HepG2 (cell line): Measurements from ENCODE around the gene POLA1. TPM values are rescaled to one million over a fixed set of nuclear protein-coding genes. Genes with fewer than 3 reads are reported as not detected.

Experiments used
- ATAC-seq: fragments of 200-7000 bp; cut with Tn5 transposase; 3 replicates; pipeline ENCODE4 v1.9.1; 2020; ENCODE audit warnings: mild to moderate bottlenecking, moderate library complexity
- BruUV-seq: library from RNA; stranded (reverse); fragments of 400-500 nt; replicated peaks from 2 replicates; lab custom pipeline; 2021; lab: Mats Ljungman, UMichigan
- CTCF ChIA-PET: fragments of 300-600 bp; formaldehyde crosslinking; extraction: SDS; loops from one replicate; lab custom pipeline; 2021; ENCODE audit warnings: low total read pairs, inconsistent platforms, low intra/inter-chr PET ratio; lab: Yijun Ruan, JAX
- POLR2A ChIA-PET: fragments of 350-600 bp; sonication (Branson Sonifier 250); formaldehyde crosslinking; loops from one replicate; lab custom pipeline; 2020; ENCODE audit warnings: antibody characterized with exemption, inconsistent platforms; lab: Yijun Ruan, JAX
- DNase-seq: peaks from one replicate; pipeline ENCODE4 v3.0.0-alpha.2; 2015; ENCODE audit warnings: low spot score
- FAIRE-seq: peaks from 3 replicates; lab custom pipeline; 2011; peaks lifted over from hg19 to GRCh38; lab: Jason Lieb, UNC
- H2AFZ ChIP-seq: one replicate; pipeline ENCODE4 v1.6.1; 2011; ENCODE audit warnings: low read length, inconsistent platforms
- H3K27ac ChIP-seq: fragments of 300-600 bp; 3 replicates; pipeline ENCODE4 v1.8.0; 2011; ENCODE audit warnings: mixed run types, mild to moderate bottlenecking, mixed read lengths, low read length, inconsistent platforms; ENCODE audit not compliant: insufficient read depth; ENCODE audit errors: extremely low read length
- H3K27me3 ChIP-seq, 2 experiments: fragments of 200-600 bp in 1 of 2; 2 replicates in 1 of 2; 3 replicates in 1 of 2; pipeline versions ENCODE4 v1.6.0 to v1.8.0; 2011; ENCODE audit warnings: low read length in 2 of 2, mild to moderate bottlenecking in 2 of 2, moderate library complexity in 2 of 2, inconsistent platforms in 1 of 2; ENCODE audit not compliant: insufficient read depth in 2 of 2, control insufficient read depth in 1 of 2
- H3K36me3 ChIP-seq, 2 experiments: fragments of 200-600 bp in 1 of 2; replicated peaks in 1 of 2; 2 replicates in 1 of 2; 3 replicates in 1 of 2; pipeline versions ENCODE4 v1.5.1 to v1.8.0; 2011; ENCODE audit warnings: low read length in 2 of 2, inconsistent platforms in 1 of 2; ENCODE audit not compliant: insufficient read depth in 2 of 2, control insufficient read depth in 1 of 2
- H3K4me1 ChIP-seq: 2 replicates; pipeline ENCODE4 v1.5.1; 2012; ENCODE audit warnings: low read length, inconsistent platforms; ENCODE audit not compliant: insufficient read depth
- H3K4me2 ChIP-seq: 2 replicates; pipeline ENCODE4 v1.6.0; 2011; ENCODE audit warnings: low read depth, low read length, inconsistent platforms
- H3K4me3 ChIP-seq, 3 experiments: fragments of 200-600 bp in 1 of 3; sonication (generic), shearing (Covaris generic) in 1 of 3; replicated peaks in 1 of 3; 2 replicates each; pipeline ENCODE4 v1.5.1; 2011 to 2016; ENCODE audit warnings: low read length in 3 of 3, inconsistent platforms in 2 of 3, low read depth in 2 of 3, mild to moderate bottlenecking in 2 of 3, control low read depth in 1 of 3, mixed read lengths in 1 of 3; ENCODE audit not compliant: insufficient read depth in 1 of 3
- H3K79me2 ChIP-seq: one replicate; pipeline ENCODE4 v1.6.1; 2011; ENCODE audit warnings: low read length, inconsistent platforms; ENCODE audit not compliant: insufficient read depth
- H3K9ac ChIP-seq: 2 replicates; pipeline ENCODE4 v1.6.0; 2011; ENCODE audit warnings: mild to moderate bottlenecking, low read depth, low read length, inconsistent platforms; ENCODE audit not compliant: insufficient read depth
- H3K9me3 ChIP-seq: 2 replicates; pipeline ENCODE4 v1.5.1; 2012; ENCODE audit warnings: mild to moderate bottlenecking, low read length
- H4K20me1 ChIP-seq: 2 replicates; pipeline ENCODE4 v1.6.0; 2011; ENCODE audit warnings: inconsistent platforms, mild to moderate bottlenecking, low read length, moderate library complexity; ENCODE audit not compliant: insufficient read depth
- FOSL1 ChIP-seq: sonication (generic); formaldehyde crosslinking; IDR thresholded peaks from 2 replicates; pipeline ENCODE4 v1.9.0; 2021; ENCODE audit warnings: missing genetic modification reagents, borderline replicate concordance
- GABPA ChIP-seq, 2 experiments: IDR thresholded peaks; 2 replicates each; pipeline ENCODE4 v1.6.1; 2011 to 2016; ENCODE audit warnings: low read depth in 2 of 2, low read length in 1 of 2, missing biosample characterization in 1 of 2, missing genetic modification characterization in 1 of 2
- HOXD1 ChIP-seq: sonication (generic); formaldehyde crosslinking; IDR thresholded peaks from 2 replicates; pipeline ENCODE4 v1.5.0; 2020; ENCODE audit warnings: missing genetic modification reagents
- KLF12 ChIP-seq: sonication (generic); formaldehyde crosslinking; IDR thresholded peaks from 2 replicates; pipeline ENCODE4 v1.4.0; 2020; ENCODE audit warnings: missing genetic modification reagents, borderline replicate concordance
- SOX6 ChIP-seq, 2 experiments: fragments of 450-650 bp in 1 of 2; sonication (generic) in 1 of 2; formaldehyde crosslinking in 1 of 2; IDR thresholded peaks; 2 replicates each; pipeline versions ENCODE4 v1.4.0 to v1.6.1; 2017 to 2020; ENCODE audit warnings: antibody characterized with exemption in 1 of 2, mild to moderate bottlenecking in 1 of 2, missing genetic modification reagents in 1 of 2
- SRSF1 ChIP-seq: fragments of 200-400 bp; formaldehyde crosslinking; optimal IDR thresholded peaks from 2 replicates; pipeline ENCODE3; 2017; ENCODE audit warnings: mild to moderate bottlenecking, low read depth, low read length, moderate library complexity
- SYNCRIP ChIP-seq: fragments of 200-400 bp; formaldehyde crosslinking; IDR thresholded peaks from 2 replicates; pipeline ENCODE4 v1.6.1; 2018; ENCODE audit warnings: mild to moderate bottlenecking, low read depth, low read length; ENCODE audit not compliant: insufficient read depth
- THAP11 ChIP-seq: IDR thresholded peaks from 2 replicates; pipeline ENCODE4 v1.6.1; 2016; ENCODE audit warnings: missing biosample characterization, missing genetic modification reagents
- ZNF263 ChIP-seq: sonication (generic); formaldehyde crosslinking; IDR thresholded peaks from 2 replicates; pipeline ENCODE4 v1.4.0; 2020; ENCODE audit warnings: missing genetic modification reagents
- ZNF83 ChIP-seq: sonication (generic); formaldehyde crosslinking; IDR thresholded peaks from 2 replicates; pipeline ENCODE4 v1.4.0; 2020; ENCODE audit warnings: missing genetic modification reagents, mild to moderate bottlenecking, borderline replicate concordance
- ZNF839 ChIP-seq: sonication (generic); formaldehyde crosslinking; IDR thresholded peaks from 2 replicates; pipeline ENCODE4 v1.4.0; 2020; ENCODE audit warnings: missing genetic modification reagents, mild to moderate bottlenecking, borderline replicate concordance
- ZSCAN30 ChIP-seq: sonication (generic); formaldehyde crosslinking; IDR thresholded peaks from 2 replicates; pipeline ENCODE4 v1.5.0; 2020; ENCODE audit warnings: mild to moderate bottlenecking, missing genetic modification reagents
- WGBS: methylation state at CpG from one replicate; pipeline ENCODE4 v1.1.6; 2017; ENCODE audit warnings: low lambda C conversion rate; 5-methylcytosine and 5-hydroxymethylcytosine counted together
- in situ Hi-C: cut with HindIII; loops from 2 replicates; pipeline ENCODE4 v1.10.0; 2017; ENCODE audit warnings: low pct_unique_long_range_greater_than_20kb; ENCODE audit not compliant: extremely low pct_ligation_motif_present
- intact Hi-C: fragments of 100-400 bp; cut with micrococcal nuclease; formaldehyde crosslinking; loops from one replicate; pipeline ENCODE4 v1.10.0; 2022; ENCODE audit not compliant: unreplicated experiment
- polyA plus RNA-seq, 8 experiments: library from polyadenylated mRNA; depleted of rRNA in 3 of 8; stranded (reverse) in 7 of 8; unstranded in 1 of 8; fragments of >200 nt; fragmentation: Illumina TruSeq in 4 of 8; extraction: Trizol in 4 of 8; gene quantifications; 2 replicates each; pipeline versions ENCODE4 v1.2.1 to v1.2.3, GENCODE V29; 2011 to 2016; ENCODE audit warnings: low read depth in 4 of 8, missing spikeins in 1 of 8, mixed read lengths in 1 of 8; ENCODE audit not compliant: insufficient read depth in 1 of 8
- total RNA-seq, 5 experiments: library from RNA; depleted of rRNA; stranded (reverse); fragments of >200 nt; fragmentation: Illumina TruSeq; extraction: Trizol; gene quantifications; 2 replicates each; pipeline ENCODE4 v1.2.3, GENCODE V29; 2016; ENCODE audit warnings: low read depth in 1 of 5
- TF ChIP-seq, protein P1 (sequence below): sonication (generic); formaldehyde crosslinking; conservative IDR thresholded peaks from 2 replicates; pipeline ENCODE4 v1.4.0; 2020; ENCODE audit warnings: missing genetic modification reagents
- TF ChIP-seq, protein P2 (sequence below): fragments of 450-650 bp; IDR thresholded peaks from 2 replicates; pipeline ENCODE4 v1.6.1; 2016
- TF ChIP-seq, protein P3 (sequence below): sonication (generic); formaldehyde crosslinking; IDR thresholded peaks from 2 replicates; pipeline ENCODE4 v1.5.0; 2020; ENCODE audit warnings: mild to moderate bottlenecking, missing genetic modification reagents

Gene POLA1
- total and polyA plus RNA-seq, 2 of the 13 experiments (the other 11 are each of a cell fraction or from before 2014, with no cell fraction given), result 3.3 to 26.5 TPM

DNA sequence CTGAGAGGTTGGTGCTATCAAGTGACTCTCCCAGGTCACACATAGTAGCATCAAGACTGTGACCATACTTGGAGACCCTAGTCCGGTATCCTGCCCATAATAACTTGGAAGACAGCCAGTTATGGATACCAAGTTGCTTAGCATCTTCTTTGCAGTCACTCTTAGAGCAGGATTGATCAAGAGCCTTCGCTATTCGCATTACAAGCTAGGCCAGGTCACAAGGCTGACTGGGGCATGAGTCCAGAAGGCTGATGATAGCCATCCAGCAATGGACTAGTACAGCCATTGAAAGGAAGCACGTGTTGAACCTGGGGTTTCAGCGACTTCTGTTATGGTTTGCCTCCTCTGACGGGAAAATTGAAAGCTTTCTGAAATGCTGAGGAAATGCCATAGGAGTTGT, 157.6 kb downstream of the POLA1 start:
- Histone ChIP-seq H3K9ac (no peak overlapping the region), H3K36me3 (no peaks in the 10 kb centered on the region; a peak in 1 of 5 replicates), H3K4me1 (no peaks in the 10 kb centered on the region), H3K27me3 (no peaks in the 10 kb centered on the region), H3K9me3 (no peaks in the 10 kb centered on the region), H3K4me2 (no peak overlapping the region), H4K20me1 (no peaks in the 10 kb centered on the region), H3K4me3 (no peak overlapping the region), H3K79me2 (no peaks in the 10 kb centered on the region), H2AFZ (no peak overlapping the region), H3K27ac (no peak overlapping the region)
- BruUV-seq, result no TSS peak
- ChIA-PET POLR2A (no interaction called here), CTCF (no interaction called here)
- TF ChIP-seq FOSL1 (CRISPR knock-in tag), result no peak
- TF ChIP-seq ZNF839, result no peak
- no peak for TF ChIP-seq GABPA (IDR thresholded peaks at IDR 0.05; ENCODE audit: low read depth, low read length)
- TF ChIP-seq GABPA (CRISPR knock-in tag; IDR thresholded peaks at IDR 0.05; ENCODE audit: low read depth), result no peak
- no peak for TF ChIP-seq SYNCRIP
- TF ChIP-seq, protein P1, sequence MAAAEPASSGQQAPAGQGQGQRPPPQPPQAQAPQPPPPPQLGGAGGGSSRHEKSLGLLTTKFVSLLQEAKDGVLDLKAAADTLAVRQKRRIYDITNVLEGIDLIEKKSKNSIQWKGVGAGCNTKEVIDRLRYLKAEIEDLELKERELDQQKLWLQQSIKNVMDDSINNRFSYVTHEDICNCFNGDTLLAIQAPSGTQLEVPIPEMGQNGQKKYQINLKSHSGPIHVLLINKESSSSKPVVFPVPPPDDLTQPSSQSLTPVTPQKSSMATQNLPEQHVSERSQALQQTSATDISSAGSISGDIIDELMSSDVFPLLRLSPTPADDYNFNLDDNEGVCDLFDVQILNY (CRISPR knock-in tag), result no peak
- no peak for TF ChIP-seq ZNF263 (CRISPR knock-in tag)
- TF ChIP-seq ZSCAN30 (CRISPR knock-in tag), result no peak
- no peak for TF ChIP-seq SRSF1
- no peak for TF ChIP-seq THAP11 (CRISPR knock-in tag)
- TF ChIP-seq, protein P2, sequence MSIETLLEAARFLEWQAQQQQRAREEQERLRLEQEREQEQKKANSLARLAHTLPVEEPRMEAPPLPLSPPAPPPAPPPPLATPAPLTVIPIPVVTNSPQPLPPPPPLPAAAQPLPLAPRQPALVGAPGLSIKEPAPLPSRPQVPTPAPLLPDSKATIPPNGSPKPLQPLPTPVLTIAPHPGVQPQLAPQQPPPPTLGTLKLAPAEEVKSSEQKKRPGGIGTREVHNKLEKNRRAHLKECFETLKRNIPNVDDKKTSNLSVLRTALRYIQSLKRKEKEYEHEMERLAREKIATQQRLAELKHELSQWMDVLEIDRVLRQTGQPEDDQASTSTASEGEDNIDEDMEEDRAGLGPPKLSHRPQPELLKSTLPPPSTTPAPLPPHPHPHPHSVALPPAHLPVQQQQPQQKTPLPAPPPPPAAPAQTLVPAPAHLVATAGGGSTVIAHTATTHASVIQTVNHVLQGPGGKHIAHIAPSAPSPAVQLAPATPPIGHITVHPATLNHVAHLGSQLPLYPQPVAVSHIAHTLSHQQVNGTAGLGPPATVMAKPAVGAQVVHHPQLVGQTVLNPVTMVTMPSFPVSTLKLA, result no peak
- TF ChIP-seq, protein P3, sequence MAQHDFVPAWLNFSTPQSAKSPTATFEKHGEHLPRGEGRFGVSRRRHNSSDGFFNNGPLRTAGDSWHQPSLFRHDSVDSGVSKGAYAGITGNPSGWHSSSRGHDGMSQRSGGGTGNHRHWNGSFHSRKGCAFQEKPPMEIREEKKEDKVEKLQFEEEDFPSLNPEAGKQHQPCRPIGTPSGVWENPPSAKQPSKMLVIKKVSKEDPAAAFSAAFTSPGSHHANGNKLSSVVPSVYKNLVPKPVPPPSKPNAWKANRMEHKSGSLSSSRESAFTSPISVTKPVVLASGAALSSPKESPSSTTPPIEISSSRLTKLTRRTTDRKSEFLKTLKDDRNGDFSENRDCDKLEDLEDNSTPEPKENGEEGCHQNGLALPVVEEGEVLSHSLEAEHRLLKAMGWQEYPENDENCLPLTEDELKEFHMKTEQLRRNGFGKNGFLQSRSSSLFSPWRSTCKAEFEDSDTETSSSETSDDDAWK (CRISPR knock-in tag), result no peak
- no peak for TF ChIP-seq SOX6 (IDR thresholded peaks at IDR 0.05)
- no peak for TF ChIP-seq SOX6 (CRISPR knock-in tag; IDR thresholded peaks at IDR 0.05)
- TF ChIP-seq KLF12 (CRISPR knock-in tag), result no peak
- no peak for TF ChIP-seq ZNF83 (CRISPR knock-in tag)
- TF ChIP-seq HOXD1 (CRISPR knock-in tag), result no peak
- intact Hi-C loops, result no loop called here
- FAIRE-seq, result no peak
- ATAC-seq, result no peak
- no peak for DNase-seq
- in situ Hi-C loops, result no loop called here
- 100% methylated on average over 3 of the region's 6 CpGs for WGBS
